GM19372 (cell line): ENCODE results near the gene PNCK.

ENCODE experiments used
- ATAC-seq: cut with Tn5 transposase; IDR thresholded peaks from one replicate; pipeline ENCODE4 v1.9.1; 2021; ENCODE audit warnings: mild to moderate bottlenecking, low read depth, moderate library complexity; ENCODE audit not compliant: unreplicated experiment

PNCK gene

GRCh38 chrX:153667281-153667955 is 6.2 kb downstream of the PNCK start:
- no peak for ATAC-seq

GRCh38 chrX:153665726-153666306 is 7.8 kb downstream of the PNCK start:
- ATAC-seq, result no peak

- ATAC-seq, result no peak
Observed at GRCh38 chrX:153662266-153662665, 11.3 kb downstream of the PNCK start.

- no peak for ATAC-seq
Observed at GRCh38 chrX:153659268-153659667, 14.3 kb downstream of the PNCK start.

GRCh38 chrX:153657161-153657560 is 16.5 kb downstream of the PNCK start:
- ATAC-seq, result no peak

- no peak for ATAC-seq
Observed at GRCh38 chrX:153653556-153653955, 20.1 kb downstream of the PNCK start.

- no peak for ATAC-seq
Observed at GRCh38 chrX:153651540-153652079, 22.0 kb downstream of the PNCK start.

- no peak for ATAC-seq
Observed at GRCh38 chrX:153650959-153651358, 22.7 kb downstream of the PNCK start.

GRCh38 chrX:153649915-153650782 is 23.5 kb downstream of the PNCK start:
- ATAC-seq, result no peak

- ATAC-seq, result no peak
Observed at GRCh38 chrX:153649178-153649914, 24.3 kb downstream of the PNCK start.

- ATAC-seq, result no peak
Observed at GRCh38 chrX:153648358-153649177, 25.0 kb downstream of the PNCK start.

GRCh38 chrX:153647461-153648357 is 25.9 kb downstream of the PNCK start:
- ATAC-seq, result no peak

- ATAC-seq, result no peak
Observed at GRCh38 chrX:153646620-153647373, 26.8 kb downstream of the PNCK start, which contains the start of gene DUSP9. DUSP9 (plus strand) TSS chrX:153647203; CDS start chrX:153647954, 751 bp downstream.

GRCh38 chrX:153645921-153646488 is 27.6 kb downstream of the PNCK start:
- no peak for ATAC-seq

GRCh38 chrX:153645151-153645550 is 28.5 kb downstream of the PNCK start:
- no peak for ATAC-seq

- ATAC-seq, result no peak
Observed at GRCh38 chrX:153644356-153645125, 29.1 kb downstream of the PNCK start.
